AG04450 (cell line): ENCODE results near the gene ABCA10. TPM values are rescaled to one million over a fixed set of nuclear protein-coding genes. Genes with fewer than 3 reads are reported as not detected.

Experiments
- CTCF ChIA-PET: fragments of 300-600, 350-600 bp; formaldehyde crosslinking; extraction: SDS; loops from one replicate; lab custom pipeline; 2022; ENCODE audit warnings: antibody characterized with exemption, inconsistent platforms; lab: Charles Lee
- POLR2A ChIA-PET: fragments of 350-600 bp; formaldehyde crosslinking; extraction: SDS; loops from one replicate; lab custom pipeline; 2021; ENCODE audit warnings: antibody characterized with exemption, inconsistent platforms; lab: Yijun Ruan, JAX
- DNase-seq: peaks from one replicate; pipeline ENCODE4 v3.0.0-alpha.2; 2011; ENCODE audit warnings: low read depth, low spot score
- H3K27ac ChIP-seq: one replicate; pipeline ENCODE4 v1.5.1; 2012; ENCODE audit warnings: low read depth, low read length, control low read depth
- H3K27me3 ChIP-seq: one replicate; pipeline ENCODE4 v1.6.0; 2012; ENCODE audit warnings: low read length; ENCODE audit not compliant: control insufficient read depth, insufficient read depth
- H3K4me3 ChIP-seq: 2 replicates; pipeline ENCODE4 v1.5.1; 2011; ENCODE audit warnings: mild to moderate bottlenecking, low read depth, low read length, control low read depth
- H3K9me3 ChIP-seq: 2 replicates; pipeline ENCODE4 v1.5.1; 2012; ENCODE audit warnings: low read length; ENCODE audit not compliant: control insufficient read depth, insufficient read depth
- CTCF ChIP-seq: IDR thresholded peaks from 2 replicates; pipeline ENCODE4 v1.5.1; 2011; ENCODE audit warnings: low read depth, low read length, control low read depth, inconsistent platforms
- polyA plus RNA-seq: library from polyadenylated mRNA; depleted of rRNA; stranded (reverse); fragments of >200 nt; gene quantifications from 2 replicates; pipeline ENCODE4 v1.2.3, GENCODE V29; 2011

ABCA10 gene
- polyA plus RNA-seq, 1 experiment, result 0.58 TPM

DNA sequence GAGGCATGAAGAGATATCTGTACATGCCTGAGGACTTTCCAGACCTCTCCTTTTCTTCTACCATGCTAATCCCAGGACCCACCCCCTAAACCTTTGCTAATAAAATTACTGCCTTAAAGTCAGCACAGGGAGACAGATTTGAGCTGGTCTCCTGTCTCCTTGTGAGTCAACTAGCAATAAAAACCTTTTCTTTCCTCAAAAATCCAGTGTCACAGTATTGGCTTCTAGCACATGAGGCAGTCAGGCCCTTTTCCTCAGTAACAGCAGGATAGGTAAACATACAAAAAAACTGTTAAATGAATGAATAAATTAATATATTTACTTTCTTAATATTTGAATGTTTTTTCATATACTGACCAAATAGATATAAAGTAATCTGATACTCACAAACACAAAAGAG, 41.3 kb downstream of the ABCA10 start:
- no peak for DNase-seq

GRCh38 chr17:69179227-69179952, 49.2 kb downstream of the ABCA10 start:
- no peak for DNase-seq
- ChIA-PET POLR2A (no interaction called here), CTCF (interaction anchor here (1.4 kb wide), 1 partner anchor 56 kb away, joined by 3 read pairs; no protein-coding TSS in a partner anchor)
- no peak overlapping the region for H3K4me3 ChIP-seq
- no peaks in the 10 kb centered on the region for H3K9me3 ChIP-seq
- no peaks in the 10 kb centered on the region for H3K27me3 ChIP-seq
- no peak for TF ChIP-seq CTCF
- H3K27ac ChIP-seq, result no peak overlapping the region

More for the DNA sequence above, 41.3 kb downstream of the ABCA10 start:
- no peak overlapping the region for H3K4me3 ChIP-seq
- ChIA-PET CTCF (no interaction called here), POLR2A (no interaction called here)
- no peaks in the 10 kb centered on the region for H3K9me3 ChIP-seq
- H3K27ac ChIP-seq, result no peak overlapping the region
- no peaks in the 10 kb centered on the region for H3K27me3 ChIP-seq
- no peak for TF ChIP-seq CTCF

DNA sequence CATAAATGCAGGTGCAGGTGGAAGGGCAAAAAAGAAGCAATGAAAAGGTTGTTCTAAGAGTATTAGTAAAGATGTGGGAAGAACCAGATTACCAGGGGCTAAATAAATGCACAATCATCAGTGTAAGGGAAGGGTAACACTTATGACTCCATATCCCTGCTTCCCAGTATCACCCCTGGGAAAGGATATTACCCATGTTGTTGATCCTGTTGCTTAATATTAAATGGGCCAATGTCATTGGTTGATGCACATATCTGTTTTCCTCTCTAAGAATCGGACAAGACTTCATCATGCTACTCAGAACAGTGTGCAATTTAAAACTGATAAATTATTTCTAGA, 52.2 kb downstream of the ABCA10 start:
- TF ChIP-seq CTCF, result no peak
- Histone ChIP-seq H3K27me3 (no peaks in the 10 kb centered on the region), H3K9me3 (no peaks in the 10 kb centered on the region), H3K27ac (no peak overlapping the region), H3K4me3 (no peak overlapping the region)
- ChIA-PET CTCF (no interaction called here), POLR2A (no interaction called here)
- DNase-seq, result no peak

- H3K27ac ChIP-seq, result no peak overlapping the region
- no peaks in the 10 kb centered on the region for H3K27me3 ChIP-seq
- no peaks in the 10 kb centered on the region for H3K9me3 ChIP-seq
- no peak for TF ChIP-seq CTCF
- peak; percentile 34 for DNase-seq
- ChIA-PET POLR2A (no interaction called here), CTCF (no interaction called here)
- H3K4me3 ChIP-seq, result no peak overlapping the region
Observed at GRCh38 chr17:69175625-69176456, 52.8 kb downstream of the ABCA10 start.

GRCh38 chr17:69175262-69175624, 53.4 kb downstream of the ABCA10 start:
- Histone ChIP-seq H3K27me3 (no peaks in the 10 kb centered on the region), H3K27ac (no peak overlapping the region), H3K9me3 (no peaks in the 10 kb centered on the region), H3K4me3 (no peak overlapping the region)
- POLR2A ChIA-PET, result no interaction called here
- no peak for DNase-seq
- CTCF ChIA-PET, result no interaction called here
- TF ChIP-seq CTCF, result no peak
